GM12878 (cell line): ENCODE data around the gene R3HDM2. TPM values are rescaled to one million over a fixed set of nuclear protein-coding genes. Genes with fewer than 3 reads are reported as not detected.

ENCODE experiments used
- ATF7 ChIP-seq: fragments of 450-650 bp; IDR thresholded peaks from 2 replicates; pipeline ENCODE4 v1.6.1; 2016; ENCODE audit warnings: low read depth, mild to moderate bottlenecking
- CHD1 ChIP-seq: IDR thresholded peaks from 2 replicates; pipeline ENCODE4 v1.6.1; 2012; ENCODE audit warnings: low read depth, low read length, improper control_type of control experiment
- DPF2 ChIP-seq: fragments of 450-650 bp; IDR thresholded peaks from 2 replicates; pipeline ENCODE4 v1.6.1; 2017; ENCODE audit warnings: mild to moderate bottlenecking
- FOXM1 ChIP-seq: IDR thresholded peaks from 2 replicates; pipeline ENCODE4 v1.6.1; 2012; ENCODE audit warnings: low read depth, mild to moderate bottlenecking, inconsistent platforms, low read length, moderate library complexity
- IKZF2 ChIP-seq, 2 experiments: fragments of 450-650 bp; IDR thresholded peaks; 2 replicates each; pipeline ENCODE4 v1.6.1; 2017; ENCODE audit warnings: mild to moderate bottlenecking in 2 of 2, moderate library complexity in 2 of 2
- JUND ChIP-seq: IDR thresholded peaks from 2 replicates; pipeline ENCODE4 v1.6.1; 2012; ENCODE audit warnings: low read depth, mild to moderate bottlenecking, low read length, improper control_type of control experiment, moderate library complexity
- POLR2AphosphoS2 ChIP-seq: IDR thresholded peaks from 2 replicates; pipeline ENCODE4 v1.6.1; 2011; ENCODE audit warnings: low read depth, mild to moderate bottlenecking, low read length, improper control_type of control experiment, moderate library complexity
- RB1 ChIP-seq: fragments of 450-650 bp; formaldehyde crosslinking; IDR thresholded peaks from 2 replicates; pipeline ENCODE4 v1.6.1; 2017; ENCODE audit warnings: mild to moderate bottlenecking, borderline replicate concordance
- SIX5 ChIP-seq: IDR thresholded peaks from 2 replicates; pipeline ENCODE4 v1.6.1; 2011; ENCODE audit warnings: mild to moderate bottlenecking, low read depth, low read length, moderate library complexity; ENCODE audit not compliant: severe bottlenecking
- SPI1 ChIP-seq: IDR thresholded peaks from 2 replicates; pipeline ENCODE4 v1.6.1; 2011; ENCODE audit warnings: low read depth, mild to moderate bottlenecking, low read length, moderate library complexity, borderline replicate concordance; ENCODE audit not compliant: insufficient read depth
- SREBF2 ChIP-seq: IDR thresholded peaks from 2 replicates; pipeline ENCODE4 v1.6.1; 2012; ENCODE audit warnings: mild to moderate bottlenecking, low read length
- polyA plus RNA-seq, 11 experiments: library from polyadenylated mRNA; depleted of rRNA in 4 of 11; unstranded in 6 of 11; stranded (reverse) in 5 of 11; fragments of >200 nt; fragmentation: Nextera tagmentation in 4 of 11; fragmentation: Illumina TruSeq in 1 of 11; extraction: Ambion mirVana in 4 of 11; extraction: Trizol in 1 of 11; gene quantifications; 1 replicate in 1 of 11; 2 replicates in 10 of 11; pipeline versions ENCODE4 v1.2.1 to v1.2.3, GENCODE V29; 2011 to 2016; ENCODE audit warnings: inconsistent platforms in 2 of 11, missing spikeins in 2 of 11, low read depth in 1 of 11
- total RNA-seq, 4 experiments: library from RNA; depleted of rRNA in 3 of 4; stranded (reverse); fragments of >200 nt in 3 of 4; fragmentation: Illumina TruSeq in 1 of 4; extraction: Trizol in 1 of 4; gene quantifications; 2 replicates each; pipeline versions ENCODE4 v1.2.1 to v1.2.3, GENCODE V29; 2013 to 2021
- TF ChIP-seq, protein P1 (sequence below): fragments of 450-650 bp; formaldehyde crosslinking; IDR thresholded peaks from 2 replicates; pipeline ENCODE4 v1.5.0; 2022; ENCODE audit warnings: mild to moderate bottlenecking, missing genetic modification characterization
- TF ChIP-seq, protein P2 (sequence below): IDR thresholded peaks from 2 replicates; pipeline ENCODE4 v1.6.1; 2011; ENCODE audit warnings: mild to moderate bottlenecking, low read depth, low read length, moderate library complexity; ENCODE audit not compliant: insufficient replicate concordance
- TF ChIP-seq, protein P3 (sequence below): IDR thresholded peaks from 2 replicates; pipeline ENCODE4 v1.6.1; 2011; ENCODE audit warnings: borderline replicate concordance, low read depth, mild to moderate bottlenecking, moderate library complexity, low read length; ENCODE audit not compliant: insufficient read depth, poor library complexity, severe bottlenecking
- TF ChIP-seq, protein P4 (sequence below): fragments of 450-650 bp; IDR thresholded peaks from 2 replicates; pipeline ENCODE4 v1.6.1; 2017; ENCODE audit warnings: mild to moderate bottlenecking, moderate library complexity
- TF ChIP-seq, protein P5 (sequence below): fragments of 450-650 bp; IDR thresholded peaks from 2 replicates; pipeline ENCODE4 v1.6.1; 2016; ENCODE audit warnings: mild to moderate bottlenecking

The R3HDM2 gene
- total and polyA plus RNA-seq, 10 of the 15 experiments (the other 5 are each of a cell fraction or from before 2014, with no cell fraction given) = 4.6 to 26.1 (median 11.2) TPM

DNA sequence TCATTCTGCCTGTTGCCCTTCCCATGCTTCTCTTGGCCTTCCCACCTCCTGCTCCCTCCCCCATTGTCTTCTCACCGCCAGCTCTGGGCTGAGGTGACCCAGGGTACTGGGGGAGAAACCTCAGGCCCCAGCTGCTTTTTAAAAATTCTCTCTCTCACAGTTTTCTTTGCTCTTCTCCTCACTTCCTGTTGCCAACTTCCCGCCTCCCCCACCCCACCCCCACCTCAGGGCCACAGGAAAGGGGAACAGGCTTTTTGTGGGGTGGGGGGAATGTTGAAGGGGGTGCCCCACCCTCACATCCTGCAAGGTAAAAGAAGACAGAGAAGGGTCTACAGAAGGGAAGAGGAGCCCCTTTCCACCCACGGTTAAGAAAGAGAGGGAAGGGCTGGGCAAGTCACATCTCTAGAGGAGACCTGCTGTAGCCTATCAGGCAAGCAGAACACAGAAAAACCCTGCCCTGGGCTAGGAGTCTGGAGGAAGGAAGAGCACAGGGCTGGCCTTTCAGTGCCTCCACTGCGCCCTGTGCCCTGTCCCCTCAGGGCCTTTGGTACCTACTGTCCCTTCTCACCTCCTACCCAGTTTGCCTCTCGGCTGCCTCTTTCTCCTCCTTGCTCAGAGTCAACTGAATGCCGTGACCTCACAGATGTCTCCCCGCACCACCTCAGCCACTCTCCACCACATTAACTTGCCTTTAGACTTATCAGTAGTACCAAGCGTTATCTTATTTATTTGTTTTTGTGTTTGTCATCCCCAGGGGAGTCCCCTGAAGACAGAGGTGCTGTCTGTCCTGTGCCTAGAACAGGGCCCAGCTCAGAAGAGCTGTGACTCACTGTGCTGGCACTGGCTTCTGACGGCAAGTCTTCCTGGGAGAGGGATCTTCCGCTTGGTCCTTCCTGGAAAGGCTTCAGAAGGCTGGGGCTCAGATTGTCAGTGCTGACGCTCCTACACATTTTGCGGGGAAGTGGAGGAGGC, 47.2 kb upstream of the R3HDM2 start (continued):
- TF ChIP-seq, protein P1, sequence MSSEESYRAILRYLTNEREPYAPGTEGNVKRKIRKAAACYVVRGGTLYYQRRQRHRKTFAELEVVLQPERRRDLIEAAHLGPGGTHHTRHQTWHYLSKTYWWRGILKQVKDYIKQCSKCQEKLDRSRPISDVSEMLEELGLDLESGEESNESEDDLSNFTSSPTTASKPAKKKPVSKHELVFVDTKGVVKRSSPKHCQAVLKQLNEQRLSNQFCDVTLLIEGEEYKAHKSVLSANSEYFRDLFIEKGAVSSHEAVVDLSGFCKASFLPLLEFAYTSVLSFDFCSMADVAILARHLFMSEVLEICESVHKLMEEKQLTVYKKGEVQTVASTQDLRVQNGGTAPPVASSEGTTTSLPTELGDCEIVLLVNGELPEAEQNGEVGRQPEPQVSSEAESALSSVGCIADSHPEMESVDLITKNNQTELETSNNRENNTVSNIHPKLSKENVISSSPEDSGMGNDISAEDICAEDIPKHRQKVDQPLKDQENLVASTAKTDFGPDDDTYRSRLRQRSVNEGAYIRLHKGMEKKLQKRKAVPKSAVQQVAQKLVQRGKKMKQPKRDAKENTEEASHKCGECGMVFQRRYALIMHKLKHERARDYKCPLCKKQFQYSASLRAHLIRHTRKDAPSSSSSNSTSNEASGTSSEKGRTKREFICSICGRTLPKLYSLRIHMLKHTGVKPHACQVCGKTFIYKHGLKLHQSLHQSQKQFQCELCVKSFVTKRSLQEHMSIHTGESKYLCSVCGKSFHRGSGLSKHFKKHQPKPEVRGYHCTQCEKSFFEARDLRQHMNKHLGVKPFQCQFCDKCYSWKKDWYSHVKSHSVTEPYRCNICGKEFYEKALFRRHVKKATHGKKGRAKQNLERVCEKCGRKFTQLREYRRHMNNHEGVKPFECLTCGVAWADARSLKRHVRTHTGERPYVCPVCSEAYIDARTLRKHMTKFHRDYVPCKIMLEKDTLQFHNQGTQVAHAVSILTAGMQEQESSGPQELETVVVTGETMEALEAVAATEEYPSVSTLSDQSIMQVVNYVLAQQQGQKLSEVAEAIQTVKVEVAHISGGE (CRISPR knock-in tag) = no peak
- TF ChIP-seq SREBF2 (no peak), FOXM1 (no peak), ATF7 (no peak), SPI1 (peak; percentile 51; the same call in 1 of the 2 replicates), SIX5 (no peak), CHD1 (no peak), POLR2AphosphoS2 (no peak), RB1 (no peak), IKZF2 (IDR thresholded peaks at IDR 0.05) (peak; percentile 64 to 75; a peak in 3 of 4 replicates), JUND (no peak), DPF2 (no peak)
- TF ChIP-seq, protein P2, sequence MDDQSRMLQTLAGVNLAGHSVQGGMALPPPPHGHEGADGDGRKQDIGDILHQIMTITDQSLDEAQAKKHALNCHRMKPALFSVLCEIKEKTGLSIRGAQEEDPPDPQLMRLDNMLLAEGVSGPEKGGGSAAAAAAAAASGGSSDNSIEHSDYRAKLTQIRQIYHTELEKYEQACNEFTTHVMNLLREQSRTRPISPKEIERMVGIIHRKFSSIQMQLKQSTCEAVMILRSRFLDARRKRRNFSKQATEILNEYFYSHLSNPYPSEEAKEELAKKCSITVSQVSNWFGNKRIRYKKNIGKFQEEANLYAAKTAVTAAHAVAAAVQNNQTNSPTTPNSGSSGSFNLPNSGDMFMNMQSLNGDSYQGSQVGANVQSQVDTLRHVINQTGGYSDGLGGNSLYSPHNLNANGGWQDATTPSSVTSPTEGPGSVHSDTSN = no peak
- TF ChIP-seq, protein P3, sequence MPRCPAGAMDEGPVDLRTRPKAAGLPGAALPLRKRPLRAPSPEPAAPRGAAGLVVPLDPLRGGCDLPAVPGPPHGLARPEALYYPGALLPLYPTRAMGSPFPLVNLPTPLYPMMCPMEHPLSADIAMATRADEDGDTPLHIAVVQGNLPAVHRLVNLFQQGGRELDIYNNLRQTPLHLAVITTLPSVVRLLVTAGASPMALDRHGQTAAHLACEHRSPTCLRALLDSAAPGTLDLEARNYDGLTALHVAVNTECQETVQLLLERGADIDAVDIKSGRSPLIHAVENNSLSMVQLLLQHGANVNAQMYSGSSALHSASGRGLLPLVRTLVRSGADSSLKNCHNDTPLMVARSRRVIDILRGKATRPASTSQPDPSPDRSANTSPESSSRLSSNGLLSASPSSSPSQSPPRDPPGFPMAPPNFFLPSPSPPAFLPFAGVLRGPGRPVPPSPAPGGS = no peak
- TF ChIP-seq, protein P4, sequence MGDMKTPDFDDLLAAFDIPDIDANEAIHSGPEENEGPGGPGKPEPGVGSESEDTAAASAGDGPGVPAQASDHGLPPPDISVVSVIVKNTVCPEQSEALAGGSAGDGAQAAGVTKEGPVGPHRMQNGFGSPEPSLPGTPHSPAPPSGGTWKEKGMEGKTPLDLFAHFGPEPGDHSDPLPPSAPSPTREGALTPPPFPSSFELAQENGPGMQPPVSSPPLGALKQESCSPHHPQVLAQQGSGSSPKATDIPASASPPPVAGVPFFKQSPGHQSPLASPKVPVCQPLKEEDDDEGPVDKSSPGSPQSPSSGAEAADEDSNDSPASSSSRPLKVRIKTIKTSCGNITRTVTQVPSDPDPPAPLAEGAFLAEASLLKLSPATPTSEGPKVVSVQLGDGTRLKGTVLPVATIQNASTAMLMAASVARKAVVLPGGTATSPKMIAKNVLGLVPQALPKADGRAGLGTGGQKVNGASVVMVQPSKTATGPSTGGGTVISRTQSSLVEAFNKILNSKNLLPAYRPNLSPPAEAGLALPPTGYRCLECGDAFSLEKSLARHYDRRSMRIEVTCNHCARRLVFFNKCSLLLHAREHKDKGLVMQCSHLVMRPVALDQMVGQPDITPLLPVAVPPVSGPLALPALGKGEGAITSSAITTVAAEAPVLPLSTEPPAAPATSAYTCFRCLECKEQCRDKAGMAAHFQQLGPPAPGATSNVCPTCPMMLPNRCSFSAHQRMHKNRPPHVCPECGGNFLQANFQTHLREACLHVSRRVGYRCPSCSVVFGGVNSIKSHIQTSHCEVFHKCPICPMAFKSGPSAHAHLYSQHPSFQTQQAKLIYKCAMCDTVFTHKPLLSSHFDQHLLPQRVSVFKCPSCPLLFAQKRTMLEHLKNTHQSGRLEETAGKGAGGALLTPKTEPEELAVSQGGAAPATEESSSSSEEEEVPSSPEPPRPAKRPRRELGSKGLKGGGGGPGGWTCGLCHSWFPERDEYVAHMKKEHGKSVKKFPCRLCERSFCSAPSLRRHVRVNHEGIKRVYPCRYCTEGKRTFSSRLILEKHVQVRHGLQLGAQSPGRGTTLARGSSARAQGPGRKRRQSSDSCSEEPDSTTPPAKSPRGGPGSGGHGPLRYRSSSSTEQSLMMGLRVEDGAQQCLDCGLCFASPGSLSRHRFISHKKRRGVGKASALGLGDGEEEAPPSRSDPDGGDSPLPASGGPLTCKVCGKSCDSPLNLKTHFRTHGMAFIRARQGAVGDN = 0 out of 2 replicates have a peak, but pooled peaks have one; percentile 46
- TF ChIP-seq, protein P5, sequence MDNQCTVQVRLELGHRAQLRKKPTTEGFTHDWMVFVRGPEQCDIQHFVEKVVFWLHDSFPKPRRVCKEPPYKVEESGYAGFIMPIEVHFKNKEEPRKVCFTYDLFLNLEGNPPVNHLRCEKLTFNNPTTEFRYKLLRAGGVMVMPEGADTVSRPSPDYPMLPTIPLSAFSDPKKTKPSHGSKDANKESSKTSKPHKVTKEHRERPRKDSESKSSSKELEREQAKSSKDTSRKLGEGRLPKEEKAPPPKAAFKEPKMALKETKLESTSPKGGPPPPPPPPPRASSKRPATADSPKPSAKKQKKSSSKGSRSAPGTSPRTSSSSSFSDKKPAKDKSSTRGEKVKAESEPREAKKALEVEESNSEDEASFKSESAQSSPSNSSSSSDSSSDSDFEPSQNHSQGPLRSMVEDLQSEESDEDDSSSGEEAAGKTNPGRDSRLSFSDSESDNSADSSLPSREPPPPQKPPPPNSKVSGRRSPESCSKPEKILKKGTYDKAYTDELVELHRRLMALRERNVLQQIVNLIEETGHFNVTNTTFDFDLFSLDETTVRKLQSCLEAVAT = no peak
